HepG2 (cell line): ENCODE results near the gene SSU72. TPM values are rescaled to one million over a fixed set of nuclear protein-coding genes. Genes with fewer than 3 reads are reported as not detected.

Experiments
- CTCF ChIP-seq: sonication (generic); formaldehyde crosslinking; IDR thresholded peaks from 2 replicates; pipeline ENCODE4 v1.5.0; 2020; ENCODE audit warnings: mild to moderate bottlenecking, missing genetic modification reagents, moderate library complexity
- FOXA3 ChIP-seq: IDR thresholded peaks from 2 replicates; pipeline ENCODE4 v1.6.1; 2016; ENCODE audit warnings: missing genetic modification reagents, missing compliant biosample characterization
- HIC2 ChIP-seq: sonication (generic); formaldehyde crosslinking; IDR thresholded peaks from 2 replicates; pipeline ENCODE4 v1.9.0; 2022; ENCODE audit warnings: low read depth, missing genetic modification reagents
- HNRNPL ChIP-seq: fragments of 200-400 bp; formaldehyde crosslinking; IDR thresholded peaks from 2 replicates; pipeline ENCODE4 v1.6.1; 2017; ENCODE audit warnings: mild to moderate bottlenecking, low read depth, low read length
- KAT8 ChIP-seq: IDR thresholded peaks from 2 replicates; pipeline ENCODE4 v1.6.1; 2016; ENCODE audit warnings: missing genetic modification reagents, missing compliant biosample characterization
- MZF1 ChIP-seq: sonication (generic); formaldehyde crosslinking; IDR thresholded peaks from 2 replicates; pipeline ENCODE4 v1.8.1; 2023; ENCODE audit warnings: mild to moderate bottlenecking, missing genetic modification reagents, borderline replicate concordance
- SAP130 ChIP-seq: IDR thresholded peaks from 2 replicates; pipeline ENCODE4 v1.6.1; 2016; ENCODE audit warnings: low read depth
- STAG1 ChIP-seq: sonication (generic); formaldehyde crosslinking; IDR thresholded peaks from 2 replicates; pipeline ENCODE4 v1.4.0; 2020; ENCODE audit warnings: missing genetic modification reagents
- TFAP4 ChIP-seq: sonication (generic); IDR thresholded peaks from 2 replicates; pipeline ENCODE4 v1.6.1; 2016; ENCODE audit warnings: low read depth, borderline replicate concordance
- polyA plus RNA-seq, 8 experiments: library from polyadenylated mRNA; depleted of rRNA in 3 of 8; stranded (reverse) in 7 of 8; unstranded in 1 of 8; fragments of >200 nt; fragmentation: Illumina TruSeq in 4 of 8; extraction: Trizol in 4 of 8; gene quantifications; 2 replicates each; pipeline versions ENCODE4 v1.2.1 to v1.2.3, GENCODE V29; 2011 to 2016; ENCODE audit warnings: low read depth in 4 of 8, missing spikeins in 1 of 8, mixed read lengths in 1 of 8; ENCODE audit not compliant: insufficient read depth in 1 of 8
- total RNA-seq, 5 experiments: library from RNA; depleted of rRNA; stranded (reverse); fragments of >200 nt; fragmentation: Illumina TruSeq; extraction: Trizol; gene quantifications; 2 replicates each; pipeline ENCODE4 v1.2.3, GENCODE V29; 2016; ENCODE audit warnings: low read depth in 1 of 5

SSU72 gene
- total and polyA plus RNA-seq, 2 of the 13 experiments (the other 11 are each of a cell fraction or from before 2014, with no cell fraction given): 42.8 to 67.1 TPM

- TF ChIP-seq CTCF (CRISPR knock-in tag) (peak; percentile 79), MZF1 (0 out of 2 replicates have a peak, but pooled peaks have one; percentile 38), STAG1 (peak; percentile 61), KAT8 (CRISPR knock-in tag) (peak; percentile 72; the same call in 1 of the 2 replicates), FOXA3 (CRISPR knock-in tag) (peak; percentile 26; the same call in 1 of the 2 replicates), HIC2 (peak; percentile 55; the same call in 1 of the 2 replicates), SAP130 (CRISPR knock-in tag) (peak; percentile 63), TFAP4 (peak; percentile 70; the same call in 1 of the 2 replicates), HNRNPL (0 out of 2 replicates have a peak, but pooled peaks have one; percentile 21)
Observed at GRCh38 chr1:1504777-1505365, 69.8 kb downstream of the SSU72 start (continued).
